Measurements from ENCODE around the gene TMEM229B. TPM values are rescaled to one million over a fixed set of nuclear protein-coding genes. Genes with fewer than 3 reads are reported as not detected.

The TMEM229B gene
- total RNA-seq, 1 donor from 2014 or later = 5.5 TPM

DNA sequence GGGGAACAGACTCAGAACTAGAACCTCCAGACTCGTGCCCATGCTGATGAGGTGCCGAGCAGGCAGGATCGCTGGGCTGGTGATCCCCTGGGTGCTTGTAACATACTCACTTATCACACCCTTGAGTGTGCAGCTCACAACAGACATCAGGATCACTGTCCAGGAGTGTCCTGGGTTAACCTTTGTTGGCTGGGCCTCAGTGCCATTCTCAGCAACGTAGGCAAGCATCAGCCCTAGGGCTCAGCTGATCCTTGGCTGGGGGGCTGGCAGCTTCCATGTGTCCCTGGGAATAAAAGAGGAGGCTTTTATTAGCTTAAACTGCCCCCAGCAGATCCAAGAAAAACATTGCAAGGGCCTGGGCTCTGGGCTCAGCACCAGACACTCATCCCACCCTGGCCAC, 1.6 kb downstream of the TMEM229B start:
- H3K36me3 ChIP-seq = no peaks in the 10 kb centered on the region
- intact Hi-C loops (cut with DNase I) = no loop called here
- DNase-seq (ENCODE audit: low spot score in 2 of 2) = no peak
- H3K4me1 ChIP-seq = no peaks in the 10 kb centered on the region
- no peak overlapping the region for H3K27ac ChIP-seq
- H3K4me3 ChIP-seq = no peak overlapping the region
- TF ChIP-seq, protein P1, sequence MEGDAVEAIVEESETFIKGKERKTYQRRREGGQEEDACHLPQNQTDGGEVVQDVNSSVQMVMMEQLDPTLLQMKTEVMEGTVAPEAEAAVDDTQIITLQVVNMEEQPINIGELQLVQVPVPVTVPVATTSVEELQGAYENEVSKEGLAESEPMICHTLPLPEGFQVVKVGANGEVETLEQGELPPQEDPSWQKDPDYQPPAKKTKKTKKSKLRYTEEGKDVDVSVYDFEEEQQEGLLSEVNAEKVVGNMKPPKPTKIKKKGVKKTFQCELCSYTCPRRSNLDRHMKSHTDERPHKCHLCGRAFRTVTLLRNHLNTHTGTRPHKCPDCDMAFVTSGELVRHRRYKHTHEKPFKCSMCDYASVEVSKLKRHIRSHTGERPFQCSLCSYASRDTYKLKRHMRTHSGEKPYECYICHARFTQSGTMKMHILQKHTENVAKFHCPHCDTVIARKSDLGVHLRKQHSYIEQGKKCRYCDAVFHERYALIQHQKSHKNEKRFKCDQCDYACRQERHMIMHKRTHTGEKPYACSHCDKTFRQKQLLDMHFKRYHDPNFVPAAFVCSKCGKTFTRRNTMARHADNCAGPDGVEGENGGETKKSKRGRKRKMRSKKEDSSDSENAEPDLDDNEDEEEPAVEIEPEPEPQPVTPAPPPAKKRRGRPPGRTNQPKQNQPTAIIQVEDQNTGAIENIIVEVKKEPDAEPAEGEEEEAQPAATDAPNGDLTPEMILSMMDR (IDR thresholded peaks at IDR 0.05) = no peak
- no peaks in the 10 kb centered on the region for H3K27me3 ChIP-seq
- H3K9me3 ChIP-seq = no peaks in the 10 kb centered on the region

DNA sequence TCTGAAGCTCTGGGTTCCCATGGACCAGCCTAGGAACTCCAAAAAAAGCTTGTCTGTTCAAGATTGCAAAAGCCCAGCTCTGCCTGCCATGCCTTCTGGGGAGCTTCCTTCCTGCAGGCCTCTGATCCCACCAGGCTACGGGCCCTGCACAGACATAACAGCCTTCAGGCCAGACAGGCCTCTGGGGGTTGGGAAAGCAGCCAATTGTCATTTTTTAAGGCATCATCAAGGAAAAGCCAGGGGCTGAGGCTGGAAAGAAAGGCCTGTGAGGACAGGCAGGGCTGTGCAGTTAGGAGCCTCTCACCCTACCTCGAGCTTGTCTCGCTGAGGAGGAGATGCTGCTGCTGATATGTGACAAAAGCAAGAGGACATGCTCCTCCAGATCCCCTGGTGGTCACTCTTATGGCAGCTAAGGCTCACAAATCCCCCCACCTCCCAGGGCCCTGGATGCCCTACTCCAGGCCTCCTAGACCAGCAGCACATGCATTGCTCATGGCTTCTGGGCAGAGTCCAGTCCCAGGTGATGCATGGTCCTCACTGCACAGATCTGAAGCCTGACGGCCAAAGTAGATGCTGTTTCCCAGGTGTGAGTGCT, 2.9 kb downstream of the TMEM229B start:
- Histone ChIP-seq H3K36me3 (no peaks in the 10 kb centered on the region), H3K4me3 (no peak overlapping the region), H3K27me3 (no peaks in the 10 kb centered on the region), H3K9me3 (no peaks in the 10 kb centered on the region), H3K4me1 (no peaks in the 10 kb centered on the region), H3K27ac (no peak overlapping the region)
- intact Hi-C loops (cut with DNase I) = no loop called here
- no peak for DNase-seq (ENCODE audit: low spot score in 2 of 2)
- TF ChIP-seq, protein P1 (IDR thresholded peaks at IDR 0.05) = no peak

DNA sequence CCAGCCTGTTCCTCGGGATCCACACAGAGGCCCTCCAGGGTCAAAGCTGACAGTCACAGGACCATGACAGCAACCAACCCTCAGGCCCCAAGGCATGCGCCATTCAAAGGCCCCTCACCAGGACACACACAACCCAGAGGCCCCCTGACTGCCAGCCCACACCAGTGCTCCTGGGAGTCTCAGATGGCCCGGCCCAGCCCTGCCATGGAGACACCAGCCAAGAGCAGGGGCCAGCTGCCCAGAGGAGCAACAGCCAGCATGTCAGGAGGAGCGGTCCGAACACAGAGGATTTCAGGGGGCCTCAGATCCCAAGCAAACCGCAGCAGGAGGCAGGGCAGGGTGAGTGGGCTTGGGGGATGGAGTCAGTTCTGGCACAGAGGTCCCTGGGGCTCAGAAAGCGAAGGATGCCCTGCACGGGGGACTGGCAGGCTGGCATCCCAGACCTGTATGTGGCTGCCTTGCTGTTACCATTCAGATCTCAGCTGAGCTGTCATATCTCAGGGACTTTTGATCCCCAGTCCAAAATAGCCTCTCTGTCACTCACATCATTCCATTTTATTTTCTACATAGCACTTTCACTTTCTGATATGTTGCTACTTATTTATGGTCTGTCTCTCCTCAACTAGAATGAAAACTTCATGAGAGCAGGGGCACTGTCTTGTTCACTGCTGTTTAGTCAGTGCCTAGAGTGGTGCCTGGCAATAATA, 4.8 kb downstream of the TMEM229B start:
- intact Hi-C loops (cut with DNase I) = no loop called here
- DNase-seq (ENCODE audit: low spot score in 2 of 2) = no peak
- H3K27ac ChIP-seq = no peak overlapping the region
- H3K4me3 ChIP-seq = no peak overlapping the region
- no peaks in the 10 kb centered on the region for H3K27me3 ChIP-seq
- TF ChIP-seq, protein P1 (IDR thresholded peaks at IDR 0.05) = no peak
- no peaks in the 10 kb centered on the region for H3K36me3 ChIP-seq
- no peaks in the 10 kb centered on the region for H3K4me1 ChIP-seq
- no peaks in the 10 kb centered on the region for H3K9me3 ChIP-seq

DNA sequence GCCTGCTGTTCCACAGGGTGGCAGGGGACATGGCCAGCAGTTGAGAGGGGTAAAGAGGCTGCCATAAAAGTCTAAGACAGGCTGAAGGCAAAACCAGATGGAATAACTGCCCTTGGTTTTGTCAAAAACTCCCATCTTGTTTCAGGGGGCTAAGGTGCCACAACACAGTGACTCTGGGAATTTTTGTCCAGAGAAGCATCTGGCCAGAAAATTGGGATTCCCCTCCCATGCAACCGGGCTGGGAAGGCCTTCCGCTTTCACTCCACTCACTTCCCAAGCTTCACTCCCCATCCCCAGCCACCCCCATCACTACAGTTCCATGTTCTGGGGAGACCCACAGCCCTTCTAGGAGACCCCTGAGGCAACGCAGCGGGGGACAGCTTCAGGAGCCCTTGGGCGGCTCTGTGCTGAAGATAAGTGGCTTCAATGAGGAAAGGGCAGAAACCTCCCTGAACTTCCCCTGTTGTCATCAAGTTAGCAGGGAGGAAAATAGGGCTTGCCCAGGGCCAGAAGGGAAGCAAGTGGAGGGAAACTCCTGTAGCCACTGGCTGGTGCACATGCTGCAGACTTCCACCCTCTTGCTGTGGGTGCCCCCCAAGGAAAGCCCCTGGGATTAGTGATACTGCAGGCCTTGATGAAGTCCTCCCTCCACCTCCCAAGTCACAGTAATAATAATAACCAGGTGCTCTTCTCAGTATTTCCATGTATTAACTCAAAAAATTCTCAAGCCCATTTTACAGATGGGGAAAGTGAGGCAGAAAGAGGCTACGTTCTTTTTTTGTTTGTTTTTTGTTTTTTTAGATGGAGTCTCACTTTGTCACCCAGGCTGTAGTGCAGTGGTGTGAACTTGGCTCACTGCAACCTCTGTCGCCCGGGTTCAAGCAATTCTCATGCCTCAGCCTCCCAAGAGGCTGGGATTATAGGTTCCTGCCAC, 6.0 kb downstream of the TMEM229B start:
- Histone ChIP-seq H3K9me3 (no peaks in the 10 kb centered on the region), H3K27me3 (no peaks in the 10 kb centered on the region), H3K4me3 (no peak overlapping the region), H3K27ac (no peak overlapping the region), H3K4me1 (no peaks in the 10 kb centered on the region), H3K36me3 (no peaks in the 10 kb centered on the region)
- intact Hi-C loops (cut with DNase I) = no loop called here
- TF ChIP-seq, protein P1 (IDR thresholded peaks at IDR 0.05) = no peak
- no peak for DNase-seq (ENCODE audit: low spot score in 2 of 2)

DNA sequence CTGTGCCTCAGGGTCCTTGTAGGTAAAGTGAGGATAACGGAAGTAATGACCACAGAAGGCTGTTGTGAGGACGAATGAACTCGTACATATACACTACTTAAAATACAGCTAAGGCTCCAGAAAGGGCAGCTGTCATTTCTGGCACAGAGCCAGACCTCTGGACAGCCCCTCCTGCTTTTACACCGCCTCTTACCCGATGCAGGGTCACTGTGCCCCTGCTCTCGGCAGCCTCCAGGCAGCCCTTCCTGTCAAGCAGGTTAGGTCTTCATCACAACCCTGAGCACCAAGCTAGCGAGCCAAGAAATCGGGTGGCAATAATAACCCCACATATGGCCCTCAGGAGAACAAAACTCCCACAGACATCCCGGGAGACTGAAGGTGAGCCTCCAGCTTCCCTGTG, 8.5 kb downstream of the TMEM229B start:
- TF ChIP-seq, protein P1 (IDR thresholded peaks at IDR 0.05) = no peak
- Histone ChIP-seq H3K9me3 (no peaks in the 10 kb centered on the region), H3K36me3 (no peaks in the 10 kb centered on the region), H3K27ac (no peak overlapping the region), H3K4me1 (no peaks in the 10 kb centered on the region), H3K27me3 (no peaks in the 10 kb centered on the region), H3K4me3 (no peak overlapping the region)
- DNase-seq (ENCODE audit: low spot score in 2 of 2) = no peak
- intact Hi-C loops (cut with DNase I) = no loop called here

All from ascending aorta (tissue), 2 donors.